ENCODE measurements around the gene GID4. TPM values are rescaled to one million over a fixed set of nuclear protein-coding genes. Genes with fewer than 3 reads are reported as not detected.

The GID4 gene
- total RNA-seq, 3 donors from 2014 or later (not counting 1 experiment from before 2014, with no cell fraction given), result 6.6 to 10.0 (median 6.9) TPM

GRCh38 chr17:18041776-18042175, 2.6 kb downstream of the GID4 start:
- peaks cover 45 to 52% of the 10 kb centered on the region in 2 donors for H3K4me1 Mint-ChIP-seq

GRCh38 chr17:18042983-18043382, 3.8 kb downstream of the GID4 start:
- H3K4me3 ChIP-seq (ENCODE audit: low read length), result no peak overlapping the region
- Mint-ChIP-seq H3K36me3 (no peaks in the 10 kb centered on the region), H3K4me3 (no peak overlapping the region), H3K9me3 (no peaks in the 10 kb centered on the region), H3K27me3 (ENCODE audit: low read depth in 2 of 2) (no peaks in the 10 kb centered on the region), H3K4me1 (peaks cover 35 to 42% of the 10 kb centered on the region in 2 donors), H3K27ac (no peak overlapping the region)
- 97% methylated on average over 8 of the region's 8 CpGs for WGBS (ENCODE audit: insufficient coverage)
- peaks cover 19% of the 10 kb centered on the region for H3K4me1 ChIP-seq (ENCODE audit: control insufficient read depth, insufficient read depth, low read length)
- no peak for TF ChIP-seq CTCF (IDR thresholded peaks at IDR 0.05)
- no peaks in the 10 kb centered on the region for H3K9me3 ChIP-seq (ENCODE audit: control insufficient read depth, insufficient read depth, low read length)
- DNase-seq (no peak), ATAC-seq (no peak)
- peaks cover 7% of the 10 kb centered on the region for H3K36me3 ChIP-seq (ENCODE audit: control insufficient read depth, insufficient read depth, low read length)
- intact Hi-C loops (cut with micrococcal nuclease), result no loop called here
- no peaks in the 10 kb centered on the region for H3K27me3 ChIP-seq (ENCODE audit: control insufficient read depth, insufficient read depth, low read length)
- H3K27ac ChIP-seq (ENCODE audit: low read length), result no peak overlapping the region

More at GRCh38 chr17:18041776-18042175, 2.6 kb downstream of the GID4 start:
- no peaks in the 10 kb centered on the region for H3K27me3 Mint-ChIP-seq (ENCODE audit: low read depth in 2 of 2)
- H3K4me3 ChIP-seq (ENCODE audit: low read length), result no peak overlapping the region
- H3K9me3 ChIP-seq (ENCODE audit: control insufficient read depth, insufficient read depth, low read length), result no peaks in the 10 kb centered on the region
- H3K36me3 ChIP-seq (ENCODE audit: control insufficient read depth, insufficient read depth, low read length), result peaks cover 4% of the 10 kb centered on the region
- DNase-seq (no peak), ATAC-seq (no peak)
- TF ChIP-seq CTCF (IDR thresholded peaks at IDR 0.05), result no peak
- H3K4me3 Mint-ChIP-seq, result peak overlapping the region; percentile 66
- no peaks in the 10 kb centered on the region for H3K27me3 ChIP-seq (ENCODE audit: control insufficient read depth, insufficient read depth, low read length)
- intact Hi-C loops (cut with micrococcal nuclease), result no loop called here
- H3K4me1 ChIP-seq (ENCODE audit: control insufficient read depth, insufficient read depth, low read length), result peaks cover 28% of the 10 kb centered on the region
- no peaks in the 10 kb centered on the region for H3K9me3 Mint-ChIP-seq
- H3K36me3 Mint-ChIP-seq, result no peaks in the 10 kb centered on the region
- 50% methylated on average over 1 of the region's 1 CpG for WGBS (ENCODE audit: insufficient coverage)
- H3K27ac ChIP-seq (ENCODE audit: low read length), result no peak overlapping the region
- H3K27ac Mint-ChIP-seq, result peak overlapping the region; percentile 6 to 87

GRCh38 chr17:18043491-18043890, 4.3 kb downstream of the GID4 start:
- H3K36me3 ChIP-seq (ENCODE audit: control insufficient read depth, insufficient read depth, low read length), result peaks cover 7% of the 10 kb centered on the region
- ATAC-seq (no peak), DNase-seq (peak in 1 of 2 donors; percentile 43)
- no peaks in the 10 kb centered on the region for H3K36me3 Mint-ChIP-seq
- H3K9me3 Mint-ChIP-seq, result no peaks in the 10 kb centered on the region
- no peak for TF ChIP-seq CTCF (IDR thresholded peaks at IDR 0.05)
- no peaks in the 10 kb centered on the region for H3K27me3 ChIP-seq (ENCODE audit: control insufficient read depth, insufficient read depth, low read length)
- H3K9me3 ChIP-seq (ENCODE audit: control insufficient read depth, insufficient read depth, low read length), result no peaks in the 10 kb centered on the region
- H3K27me3 Mint-ChIP-seq (ENCODE audit: low read depth in 2 of 2), result no peaks in the 10 kb centered on the region
- peaks cover 30 to 36% of the 10 kb centered on the region in 2 donors for H3K4me1 Mint-ChIP-seq
- no peak overlapping the region for H3K27ac ChIP-seq (ENCODE audit: low read length)
- H3K4me1 ChIP-seq (ENCODE audit: control insufficient read depth, insufficient read depth, low read length), result peaks cover 14% of the 10 kb centered on the region
- intact Hi-C loops (cut with micrococcal nuclease), result no loop called here
- WGBS (ENCODE audit: insufficient coverage), result 95% methylated on average over 1 of the region's 1 CpG
- no peak overlapping the region for H3K27ac Mint-ChIP-seq
- no peak overlapping the region for H3K4me3 Mint-ChIP-seq
- no peak overlapping the region for H3K4me3 ChIP-seq (ENCODE audit: low read length)

GRCh38 chr17:18044609-18045008, 5.4 kb downstream of the GID4 start:
- H3K27ac Mint-ChIP-seq, result no peak overlapping the region
- DNase-seq, result no peak
- 93% methylated on average over 3 of the region's 3 CpGs for WGBS (ENCODE audit: insufficient coverage)

More at GRCh38 chr17:18044609-18045008, 5.4 kb downstream of the GID4 start:
- no peak for ATAC-seq
- Mint-ChIP-seq H3K9me3 (no peaks in the 10 kb centered on the region), H3K27me3 (ENCODE audit: low read depth in 2 of 2) (no peaks in the 10 kb centered on the region), H3K4me3 (no peak overlapping the region), H3K36me3 (no peaks in the 10 kb centered on the region), H3K4me1 (peaks cover 20 to 27% of the 10 kb centered on the region in 2 donors)
- Histone ChIP-seq H3K4me1 (ENCODE audit: control insufficient read depth, insufficient read depth, low read length) (peaks cover 11% of the 10 kb centered on the region), H3K4me3 (ENCODE audit: low read length) (no peak overlapping the region), H3K27me3 (ENCODE audit: control insufficient read depth, insufficient read depth, low read length) (no peaks in the 10 kb centered on the region), H3K9me3 (ENCODE audit: control insufficient read depth, insufficient read depth, low read length) (no peaks in the 10 kb centered on the region), H3K27ac (ENCODE audit: low read length) (no peak overlapping the region), H3K36me3 (ENCODE audit: control insufficient read depth, insufficient read depth, low read length) (peaks cover 7% of the 10 kb centered on the region)
- no peak for TF ChIP-seq CTCF (IDR thresholded peaks at IDR 0.05)
- intact Hi-C loops (cut with micrococcal nuclease), result no loop called here

All from natural killer cell (primary cell).